ENCODE data around the gene KCTD1. TPM values are rescaled to one million over a fixed set of nuclear protein-coding genes. Genes with fewer than 3 reads are reported as not detected.

The KCTD1 gene
- total and polyA plus RNA-seq, 2 donors from 2014 or later = 48.5 to 83.7 TPM

- no peak overlapping the region for H3K27ac ChIP-seq (ENCODE audit: low read depth in 2 of 2, low read length in 2 of 2)
- TF ChIP-seq CTCF (IDR thresholded peaks at IDR 0.05; ENCODE audit: borderline replicate concordance, extremely low read depth, insufficient read depth) = no peak
- no peaks in the 10 kb centered on the region for H3K9me3 ChIP-seq (ENCODE audit: control insufficient read depth in 2 of 3, insufficient read depth in 1 of 3, low read length in 3 of 3)
- intact Hi-C loops (cut with DNase I) = no loop called here
- peaks cover 0 to 4% (median 0%) of the 10 kb centered on the region in 3 donors for H3K4me1 ChIP-seq (ENCODE audit: control insufficient read depth in 2 of 3, insufficient read depth in 2 of 3, low read depth in 1 of 3, low read length in 3 of 3)
- no peak for FAIRE-seq
- no peak for DNase-seq
- H3K36me3 ChIP-seq (ENCODE audit: control insufficient read depth in 2 of 3, insufficient read depth in 3 of 3, low read length in 3 of 3) = peaks cover 0 to under 1% (median 0%) of the 10 kb centered on the region in 3 donors
- H3K9ac ChIP-seq (ENCODE audit: low read length in 3 of 3) = no peak overlapping the region
- no peaks in the 10 kb centered on the region for H3K27me3 ChIP-seq (ENCODE audit: control insufficient read depth, insufficient read depth, low read length)
- H3K4me3 ChIP-seq (ENCODE audit: low read length in 3 of 3) = no peak overlapping the region
Observed at GRCh38 chr18:26506012-26506411, 42.3 kb downstream of the KCTD1 start.

- TF ChIP-seq CTCF (IDR thresholded peaks at IDR 0.05; ENCODE audit: borderline replicate concordance, extremely low read depth, insufficient read depth) = no peak
- intact Hi-C loops (cut with DNase I) = no loop called here
- FAIRE-seq (no peak), DNase-seq (no peak)
- H3K4me1 ChIP-seq (ENCODE audit: control insufficient read depth in 2 of 3, insufficient read depth in 2 of 3, low read depth in 1 of 3, low read length in 3 of 3) = peaks cover 0 to 2% (median 0%) of the 10 kb centered on the region in 3 donors
- no peak overlapping the region for H3K27ac ChIP-seq (ENCODE audit: low read depth in 2 of 2, low read length in 2 of 2)
- no peaks in the 10 kb centered on the region for H3K9me3 ChIP-seq (ENCODE audit: control insufficient read depth in 2 of 3, insufficient read depth in 1 of 3, low read length in 3 of 3)
- H3K4me3 ChIP-seq (ENCODE audit: low read length in 3 of 3) = no peak overlapping the region
- H3K9ac ChIP-seq (ENCODE audit: low read length in 3 of 3) = no peak overlapping the region
- no peaks in the 10 kb centered on the region for H3K27me3 ChIP-seq (ENCODE audit: control insufficient read depth, insufficient read depth, low read length)
- H3K36me3 ChIP-seq (ENCODE audit: control insufficient read depth in 2 of 3, insufficient read depth in 3 of 3, low read length in 3 of 3) = peaks cover 0 to 4% (median 0%) of the 10 kb centered on the region in 3 donors
Observed at GRCh38 chr18:26504831-26505230, 43.5 kb downstream of the KCTD1 start.

- Histone ChIP-seq H3K9me3 (ENCODE audit: control insufficient read depth in 2 of 3, insufficient read depth in 1 of 3, low read length in 3 of 3) (no peaks in the 10 kb centered on the region), H3K27ac (ENCODE audit: low read depth in 2 of 2, low read length in 2 of 2) (no peak overlapping the region), H3K4me3 (ENCODE audit: low read length in 3 of 3) (peak overlapping the region in 1 of 3 donors; percentile 22), H3K9ac (ENCODE audit: low read length in 3 of 3) (no peak overlapping the region), H3K4me1 (ENCODE audit: control insufficient read depth in 2 of 3, insufficient read depth in 2 of 3, low read depth in 1 of 3, low read length in 3 of 3) (peaks cover 0 to 2% (median 0%) of the 10 kb centered on the region in 3 donors), H3K27me3 (ENCODE audit: control insufficient read depth, insufficient read depth, low read length) (no peaks in the 10 kb centered on the region), H3K36me3 (ENCODE audit: control insufficient read depth in 2 of 3, insufficient read depth in 3 of 3, low read length in 3 of 3) (peaks cover 0 to 9% (median 0%) of the 10 kb centered on the region in 3 donors)
- intact Hi-C loops (cut with DNase I) = no loop called here
- FAIRE-seq (no peak), DNase-seq (peak in 3 of 5 donors; percentile 51 to 77 (median 72))
- no peak for TF ChIP-seq CTCF (IDR thresholded peaks at IDR 0.05; ENCODE audit: borderline replicate concordance, extremely low read depth, insufficient read depth)
Observed at GRCh38 chr18:26503382-26503781, 45.0 kb downstream of the KCTD1 start.

GRCh38 chr18:26502823-26503222, 45.5 kb downstream of the KCTD1 start:
- TF ChIP-seq CTCF (IDR thresholded peaks at IDR 0.05; ENCODE audit: borderline replicate concordance, extremely low read depth, insufficient read depth) = no peak
- intact Hi-C loops (cut with DNase I) = no loop called here
- H3K4me1 ChIP-seq (ENCODE audit: control insufficient read depth in 2 of 3, insufficient read depth in 2 of 3, low read depth in 1 of 3, low read length in 3 of 3) = peaks cover 0 to 2% (median 0%) of the 10 kb centered on the region in 3 donors
- H3K9me3 ChIP-seq (ENCODE audit: control insufficient read depth in 2 of 3, insufficient read depth in 1 of 3, low read length in 3 of 3) = no peaks in the 10 kb centered on the region
- H3K27ac ChIP-seq (ENCODE audit: low read depth in 2 of 2, low read length in 2 of 2) = no peak overlapping the region
- FAIRE-seq = no peak
- no peaks in the 10 kb centered on the region for H3K27me3 ChIP-seq (ENCODE audit: control insufficient read depth, insufficient read depth, low read length)
- DNase-seq = peak in 1 of 5 donors; percentile 11
- peaks cover 0 to 9% (median 3%) of the 10 kb centered on the region in 3 donors for H3K36me3 ChIP-seq (ENCODE audit: control insufficient read depth in 2 of 3, insufficient read depth in 3 of 3, low read length in 3 of 3)
- no peak overlapping the region for H3K4me3 ChIP-seq (ENCODE audit: low read length in 3 of 3)
- H3K9ac ChIP-seq (ENCODE audit: low read length in 3 of 3) = no peak overlapping the region

Measured in kidney (tissue), 14 donors.